Gastrocnemius medialis (tissue), 4 donors: ENCODE measurements around the gene HERC3. TPM values are rescaled to one million over a fixed set of nuclear protein-coding genes. Genes with fewer than 3 reads are reported as not detected.

Experiments
- ATAC-seq, 2 donors: fragments of 150-250 bp; one replicate each; pipeline ENCODE4 v1.9.1; 2016
- DNase-seq, 2 donors: peaks; one replicate each; pipeline ENCODE4 v3.0.0-alpha.2; 2019
- H3K27ac ChIP-seq, 4 donors: fragments of 200-600 bp; sonication (generic); 1 replicate in 1 of 4; 2 replicates in 3 of 4; pipeline ENCODE4 v1.5.1; 2016 to 2018; ENCODE audit warnings: mild to moderate bottlenecking in 2 of 4, moderate library complexity in 1 of 4
- H3K27me3 ChIP-seq, 3 donors: fragments of 200-600 bp; sonication (generic) in 2 of 3; 1 replicate in 1 of 3; 2 replicates in 2 of 3; pipeline versions ENCODE4 v1.5.1 to v1.6.0; 2016 to 2019; ENCODE audit warnings: mild to moderate bottlenecking in 1 of 3, moderate library complexity in 1 of 3
- H3K36me3 ChIP-seq, 2 donors: fragments of 200-600 bp; sonication (generic) in 1 of 2; one replicate each; pipeline ENCODE4 v1.5.1; 2017 to 2018
- H3K4me1 ChIP-seq, 2 donors: fragments of 200-600 bp; sonication (generic) in 1 of 2; one replicate each; pipeline ENCODE4 v1.5.1; 2016 to 2017; ENCODE audit warnings: mild to moderate bottlenecking in 2 of 2
- H3K4me3 ChIP-seq, 4 donors: fragments of 200-600 bp; sonication (generic) in 3 of 4; 1 replicate in 1 of 4; 2 replicates in 3 of 4; pipeline ENCODE4 v1.5.1; 2016 to 2019; ENCODE audit warnings: mild to moderate bottlenecking in 2 of 4
- H3K9me3 ChIP-seq, 3 donors: fragments of 200-600 bp; sonication (generic) in 2 of 3; 1 replicate in 1 of 3; 2 replicates in 2 of 3; pipeline ENCODE4 v1.5.1; 2016 to 2019
- CTCF ChIP-seq, 5 experiments: fragments of 450-650 bp in 3 of 5; fragments of 200-600 bp in 2 of 5; sonication (generic) in 2 of 5; IDR thresholded peaks in 4 of 5; conservative IDR thresholded peaks in 1 of 5; 1 replicate in 4 of 5; 2 replicates in 1 of 5; pipeline ENCODE4 v1.5.1; 2016 to 2019; ENCODE audit warnings: antibody characterized with exemption in 5 of 5, mild to moderate bottlenecking in 3 of 5, moderate library complexity in 3 of 5
- POLR2A ChIP-seq, 2 donors: fragments of 450-650 bp; IDR thresholded peaks; one replicate each; pipeline ENCODE4 v1.6.1; 2017; ENCODE audit warnings: antibody characterized with exemption in 2 of 2, mild to moderate bottlenecking in 2 of 2, moderate library complexity in 2 of 2
- in situ Hi-C, 4 donors: fragments of 200-750 bp; cut with MboI; loops; one replicate each; pipeline versions ENCODE4 v1.15.0 to v1.8.0; 2017; ENCODE audit warnings: low sequenced_read_pairs in 4 of 4
- intact Hi-C: fragments of 100-400 bp; cut with DNase I; formaldehyde crosslinking; loops from one replicate; pipeline ENCODE4 v1.15.1; 2023; ENCODE audit warnings: low total_unique reads
- total RNA-seq, 4 donors: library from RNA; depleted of rRNA; stranded (reverse); fragments of >200 nt; gene quantifications; one replicate each; pipeline versions ENCODE4 v1.1.0 to v1.2.3, GENCODE V29; 2016

The HERC3 gene
- total RNA-seq, 4 donors from 2014 or later = 16.2 to 32.3 (median 21.9) TPM

- DNase-seq (no peak), ATAC-seq (no peak)
- peaks cover 9 to 18% of the 10 kb centered on the region in 2 donors for H3K4me1 ChIP-seq
- no peaks in the 10 kb centered on the region for H3K36me3 ChIP-seq
- no peaks in the 10 kb centered on the region for H3K27me3 ChIP-seq
- H3K27ac ChIP-seq = no peak overlapping the region
- intact Hi-C loops = no loop called here
- H3K9me3 ChIP-seq = no peaks in the 10 kb centered on the region
- in situ Hi-C loops = loop anchor here in 1 of 4 donors (25.0 kb wide), 1 partner anchor 464 kb away; no protein-coding TSS in a partner anchor
- TF ChIP-seq CTCF (IDR thresholded peaks at IDR 0.05 in 4 of 5, conservative IDR thresholded peaks at IDR 0.05 in 1 of 5) (no peak), POLR2A (IDR thresholded peaks at IDR 0.05) (no peak)
- H3K4me3 ChIP-seq = no peak overlapping the region
Measured at GRCh38 chr4:88573276-88573980, 18.9 kb upstream of the HERC3 start.

- ATAC-seq (no peak), DNase-seq (no peak)
- no peaks in the 10 kb centered on the region for H3K36me3 ChIP-seq
- intact Hi-C loops = no loop called here
- in situ Hi-C loops = loop anchor here in 1 of 4 donors (25.0 kb wide), 1 partner anchor 463 kb away; no protein-coding TSS in a partner anchor
- no peak overlapping the region for H3K27ac ChIP-seq
- H3K9me3 ChIP-seq = no peaks in the 10 kb centered on the region
- peaks cover 9 to 18% of the 10 kb centered on the region in 2 donors for H3K4me1 ChIP-seq
- H3K27me3 ChIP-seq = no peaks in the 10 kb centered on the region
- TF ChIP-seq CTCF (IDR thresholded peaks at IDR 0.05 in 4 of 5, conservative IDR thresholded peaks at IDR 0.05 in 1 of 5) (no peak), POLR2A (IDR thresholded peaks at IDR 0.05) (no peak)
- no peak overlapping the region for H3K4me3 ChIP-seq
Measured at GRCh38 chr4:88573995-88574394, 18.3 kb upstream of the HERC3 start.

GRCh38 chr4:88575186-88575585, 17.1 kb upstream of the HERC3 start:
- Histone ChIP-seq H3K27me3 (no peaks in the 10 kb centered on the region), H3K9me3 (no peaks in the 10 kb centered on the region), H3K36me3 (no peaks in the 10 kb centered on the region), H3K27ac (peak overlapping the region in 3 of 4 donors; percentile 29 to 55 (median 32)), H3K4me1 (peaks cover 9 to 18% of the 10 kb centered on the region in 2 donors), H3K4me3 (no peak overlapping the region)
- intact Hi-C loops (no loop called here), in situ Hi-C loops (no loop called here)
- DNase-seq = peak in 1 of 2 donors; percentile 34
- ATAC-seq = peak; percentile 92 to 98
- TF ChIP-seq CTCF (IDR thresholded peaks at IDR 0.05 in 4 of 5, conservative IDR thresholded peaks at IDR 0.05 in 1 of 5) = no peak
- no peak for TF ChIP-seq POLR2A (IDR thresholded peaks at IDR 0.05)

GRCh38 chr4:88582493-88582892, 9.8 kb upstream of the HERC3 start:
- ATAC-seq (no peak), DNase-seq (no peak)
- Histone ChIP-seq H3K27ac (no peak overlapping the region), H3K27me3 (no peaks in the 10 kb centered on the region), H3K36me3 (no peaks in the 10 kb centered on the region), H3K9me3 (no peaks in the 10 kb centered on the region), H3K4me3 (no peak overlapping the region), H3K4me1 (peaks cover 0 to 19% of the 10 kb centered on the region in 2 donors)
- in situ Hi-C loops (no loop called here), intact Hi-C loops (loop anchor here (5.0 kb wide), 1 partner anchor 40 kb away; no protein-coding TSS in a partner anchor)
- TF ChIP-seq CTCF (IDR thresholded peaks at IDR 0.05 in 4 of 5, conservative IDR thresholded peaks at IDR 0.05 in 1 of 5) (no peak), POLR2A (IDR thresholded peaks at IDR 0.05) (no peak)
